WERI-Rb-1 (cell line): ENCODE measurements around the gene SLX9.

Experiments
- DNase-seq: peaks from one replicate; pipeline ENCODE4 v3.0.0-alpha.2; 2020
- H3K27ac ChIP-seq: fragments of 250-450 bp; sonication (Bioruptor Pico); 2 replicates; pipeline ENCODE4 v1.5.1; 2020; ENCODE audit warnings: mild to moderate bottlenecking, moderate library complexity
- H3K27me3 ChIP-seq: fragments of 250-450 bp; sonication (Bioruptor Pico); 2 replicates; pipeline ENCODE4 v1.5.1; 2021; ENCODE audit warnings: mild to moderate bottlenecking, low read depth, moderate library complexity; ENCODE audit not compliant: insufficient read depth, severe bottlenecking
- H3K36me3 ChIP-seq: fragments of 250-450 bp; sonication (Bioruptor Pico); 2 replicates; pipeline ENCODE4 v1.5.1; 2020; ENCODE audit warnings: mild to moderate bottlenecking, moderate library complexity
- H3K4me3 ChIP-seq: 2 replicates; pipeline ENCODE4 v1.5.1; 2011; ENCODE audit warnings: low read depth, mild to moderate bottlenecking, control low read depth, low read length
- H3K9me3 ChIP-seq: fragments of 250-450 bp; sonication (Bioruptor Pico); 2 replicates; pipeline ENCODE4 v1.5.1; 2021; ENCODE audit warnings: mild to moderate bottlenecking, moderate library complexity; ENCODE audit not compliant: severe bottlenecking
- CTCF ChIP-seq: IDR thresholded peaks from 2 replicates; pipeline ENCODE4 v1.5.1; 2011; ENCODE audit warnings: low read depth, mild to moderate bottlenecking, control low read depth, inconsistent platforms, low read length

SLX9 gene

DNA sequence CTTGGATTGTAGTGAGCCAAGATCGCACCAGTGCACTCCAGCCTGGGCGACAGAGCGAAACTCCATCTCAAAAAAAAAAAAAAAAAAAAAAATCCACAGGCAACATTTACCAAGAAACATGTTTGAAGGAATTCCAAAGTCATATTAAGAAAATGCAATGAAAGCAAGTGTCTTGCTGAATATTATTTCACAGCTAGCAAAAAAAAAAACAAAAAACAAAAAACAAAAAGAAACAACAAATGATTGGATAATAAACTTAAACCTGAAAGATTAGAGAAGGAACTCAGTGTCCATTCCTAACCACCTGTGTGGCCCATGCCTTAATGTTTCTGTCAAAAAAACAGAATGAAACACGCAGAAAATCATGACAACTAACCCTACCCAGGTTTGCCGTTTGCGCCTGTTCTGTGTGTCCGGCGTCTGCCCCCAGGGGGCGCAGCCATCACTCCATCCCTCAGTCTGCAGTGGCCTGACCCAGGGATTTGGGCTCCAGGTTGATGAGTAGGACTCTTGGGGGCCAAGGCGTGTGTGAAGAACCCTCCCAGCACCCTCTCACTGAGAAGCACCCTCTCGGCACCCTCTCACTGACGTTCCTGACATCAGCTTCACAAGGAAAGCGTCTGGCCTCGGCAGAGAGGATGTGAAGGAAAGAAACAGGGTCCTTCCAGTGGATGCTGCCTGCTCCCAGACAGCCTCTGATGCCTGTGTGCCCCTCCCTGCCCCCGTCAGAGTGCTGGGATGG is 47.1 kb upstream of the SLX9 start:
- DNase-seq, result peak; percentile 78
- H3K27ac ChIP-seq, result no peak overlapping the region
- H3K4me3 ChIP-seq, result no peak overlapping the region

GRCh38 chr21:44893278-44893556 is 46.6 kb upstream of the SLX9 start:
- no peaks in the 10 kb centered on the region for H3K9me3 ChIP-seq
- no peak for TF ChIP-seq CTCF
- H3K27ac ChIP-seq, result no peak overlapping the region
- H3K27me3 ChIP-seq, result no peaks in the 10 kb centered on the region
- H3K4me3 ChIP-seq, result no peak overlapping the region
- no peak for DNase-seq
- no peaks in the 10 kb centered on the region for H3K36me3 ChIP-seq

More for the DNA sequence above, 47.1 kb upstream of the SLX9 start:
- Histone ChIP-seq H3K27me3 (no peaks in the 10 kb centered on the region), H3K9me3 (no peaks in the 10 kb centered on the region), H3K36me3 (no peaks in the 10 kb centered on the region)
- TF ChIP-seq CTCF, result peak; percentile 93

GRCh38 chr21:44893948-44894656 is 45.7 kb upstream of the SLX9 start:
- TF ChIP-seq CTCF, result no peak
- H3K9me3 ChIP-seq, result no peaks in the 10 kb centered on the region
- no peak overlapping the region for H3K27ac ChIP-seq
- no peaks in the 10 kb centered on the region for H3K36me3 ChIP-seq
- DNase-seq, result no peak
- H3K27me3 ChIP-seq, result no peaks in the 10 kb centered on the region
- H3K4me3 ChIP-seq, result no peak overlapping the region

DNA sequence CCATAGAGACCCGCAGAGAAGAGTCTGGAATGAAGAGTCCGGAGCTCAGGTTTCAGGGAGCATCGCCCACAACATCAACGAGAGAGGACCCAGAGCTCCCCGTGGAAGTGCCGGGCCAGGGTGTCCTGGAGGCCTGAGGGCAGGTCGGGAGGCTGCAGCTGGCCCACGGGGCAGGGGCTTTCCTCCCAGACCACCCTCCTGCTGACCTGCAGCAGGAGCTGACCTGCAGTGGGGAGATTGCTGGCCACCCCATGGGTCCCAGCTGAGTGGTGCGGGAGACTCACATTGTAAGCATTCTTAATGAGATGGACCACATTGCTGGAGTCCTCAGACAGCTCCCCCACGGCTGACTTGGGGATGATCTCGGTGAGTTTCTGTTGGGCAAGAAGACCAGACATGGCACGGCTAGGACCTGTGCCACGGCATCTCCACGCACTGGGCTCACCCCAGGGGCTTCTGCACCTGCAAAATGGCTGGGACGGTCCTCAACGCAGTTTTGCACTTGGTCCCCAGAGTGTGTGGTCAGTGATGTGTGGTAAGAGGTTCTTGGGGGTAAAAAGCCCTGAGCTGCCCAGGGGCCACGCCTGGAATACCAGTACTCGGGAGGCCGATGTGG is 45.0 kb upstream of the SLX9 start:
- Histone ChIP-seq H3K36me3 (no peaks in the 10 kb centered on the region), H3K9me3 (no peaks in the 10 kb centered on the region), H3K4me3 (no peak overlapping the region), H3K27me3 (no peaks in the 10 kb centered on the region), H3K27ac (no peak overlapping the region)
- no peak for DNase-seq
- TF ChIP-seq CTCF, result no peak

GRCh38 chr21:44895859-44896258 is 44.0 kb upstream of the SLX9 start:
- no peak for DNase-seq
- Histone ChIP-seq H3K4me3 (no peak overlapping the region), H3K27ac (no peak overlapping the region), H3K9me3 (no peaks in the 10 kb centered on the region), H3K27me3 (no peaks in the 10 kb centered on the region), H3K36me3 (no peaks in the 10 kb centered on the region)
- TF ChIP-seq CTCF, result no peak
